H1 (cell line): ENCODE data around the gene SHOC1. TPM values are rescaled to one million over a fixed set of nuclear protein-coding genes. Genes with fewer than 3 reads are reported as not detected.

ENCODE experiments used
- CTCF ChIA-PET: fragments of 300-600 bp; sonication (Branson Sonifier 250); formaldehyde crosslinking; loops from one replicate; lab custom pipeline; 2021; ENCODE audit not compliant: partially characterized antibody; lab: Charles Lee
- POLR2A ChIA-PET: fragments of 300-600 bp; sonication (Branson Sonifier 250); formaldehyde crosslinking; loops from one replicate; lab custom pipeline; 2021; ENCODE audit warnings: inconsistent platforms; ENCODE audit not compliant: partially characterized antibody; lab: Charles Lee
- DNase-seq, 2 experiments: peaks; one replicate each; pipeline versions ENCODE4 v3.0.0 to v3.0.0-alpha.2; 2010 to 2022; ENCODE audit warnings: low spot score in 2 of 2, low read depth in 1 of 2, mixed read lengths in 1 of 2
- FAIRE-seq: peaks from 2 replicates; lab custom pipeline; 2011; peaks lifted over from hg19 to GRCh38; lab: Jason Lieb, UNC
- H2AFZ ChIP-seq: 2 replicates; pipeline ENCODE4 v1.8.1; 2012; ENCODE audit warnings: low read length, inconsistent platforms
- H2AK5ac ChIP-seq: 2 replicates; pipeline ENCODE4 v1.6.1; 2013; ENCODE audit warnings: low read depth, low read length
- H2BK120ac ChIP-seq: replicated peaks from 2 replicates; pipeline ENCODE3; 2013; ENCODE audit warnings: low read depth, low read length, inconsistent platforms
- H2BK12ac ChIP-seq: 2 replicates; pipeline ENCODE4 v1.6.1; 2013; ENCODE audit warnings: low read depth, low read length
- H2BK15ac ChIP-seq: 2 replicates; pipeline ENCODE4 v1.6.1; 2013; ENCODE audit warnings: low read length
- H2BK20ac ChIP-seq: 2 replicates; pipeline ENCODE4 v1.6.1; 2013; ENCODE audit warnings: low read length
- H2BK5ac ChIP-seq: 2 replicates; pipeline ENCODE4 v1.6.1; 2013; ENCODE audit warnings: low read depth, low read length
- H3K14ac ChIP-seq: 2 replicates; pipeline ENCODE4 v1.6.1; 2013; ENCODE audit warnings: inconsistent platforms; ENCODE audit not compliant: insufficient read length
- H3K18ac ChIP-seq: 2 replicates; pipeline ENCODE4 v1.6.1; 2013; ENCODE audit warnings: low read length; ENCODE audit errors: extremely low read depth
- H3K23ac ChIP-seq: 2 replicates; pipeline ENCODE4 v1.6.1; 2013; ENCODE audit warnings: inconsistent platforms; ENCODE audit not compliant: insufficient read length
- H3K23me2 ChIP-seq: 2 replicates; pipeline ENCODE4 v1.6.1; 2013; ENCODE audit warnings: low read depth, low read length
- H3K27ac ChIP-seq: 2 replicates; pipeline ENCODE4 v1.6.1; 2011; ENCODE audit warnings: low read depth, low read length, inconsistent platforms
- H3K27me3 ChIP-seq, 4 experiments: replicated peaks in 1 of 4; 1 replicate in 1 of 4; 2 replicates in 3 of 4; pipeline versions ENCODE4 v1.6.1 to v1.8.1; 2011 to 2013; ENCODE audit warnings: low read length in 3 of 4, mild to moderate bottlenecking in 3 of 4, inconsistent platforms in 2 of 4, mixed read lengths in 2 of 4, moderate library complexity in 1 of 4; ENCODE audit not compliant: control insufficient read depth in 3 of 4, insufficient read depth in 3 of 4; ENCODE audit errors: extremely low read depth in 1 of 4
- H3K36me3 ChIP-seq, 4 experiments: 2 replicates each; pipeline versions ENCODE4 v1.6.1 to v1.8.1; 2011 to 2013; ENCODE audit warnings: mild to moderate bottlenecking in 4 of 4, low read length in 3 of 4, moderate library complexity in 2 of 4, control low read depth in 1 of 4, inconsistent platforms in 1 of 4; ENCODE audit not compliant: insufficient read depth in 4 of 4, control insufficient read depth in 2 of 4
- H3K4ac ChIP-seq: replicated peaks from 2 replicates; pipeline ENCODE3; 2013; ENCODE audit warnings: low read length, low read depth, mixed read lengths, inconsistent platforms; ENCODE audit not compliant: insufficient read length
- H3K4me1 ChIP-seq, 4 experiments: replicated peaks in 1 of 4; 1 replicate in 1 of 4; 2 replicates in 3 of 4; pipeline versions ENCODE4 v1.6.1 to v1.8.1; 2011 to 2013; ENCODE audit warnings: low read length in 3 of 4, inconsistent platforms in 2 of 4, mixed read lengths in 1 of 4; ENCODE audit not compliant: insufficient read depth in 4 of 4, control insufficient read depth in 3 of 4
- H3K4me2 ChIP-seq, 2 experiments: 2 replicates each; pipeline versions ENCODE4 v1.6.1 to v1.8.1; 2011 to 2013; ENCODE audit warnings: low read depth in 2 of 2, low read length in 2 of 2, control low read depth in 1 of 2, inconsistent platforms in 1 of 2, mild to moderate bottlenecking in 1 of 2; ENCODE audit not compliant: insufficient read depth in 1 of 2
- H3K4me3 ChIP-seq, 4 experiments: fragments of 200-600, 300-600 bp in 1 of 4; sonication (generic), shearing (Covaris generic), sonication (Bioruptor Twin) in 1 of 4; 2 replicates each; pipeline versions ENCODE4 v1.5.1 to v1.8.1; 2011 to 2016; ENCODE audit warnings: low read length in 4 of 4, low read depth in 3 of 4, control low read depth in 2 of 4, inconsistent platforms in 2 of 4, mild to moderate bottlenecking in 2 of 4, mixed read lengths in 1 of 4, moderate library complexity in 1 of 4; ENCODE audit not compliant: insufficient read depth in 2 of 4; ENCODE audit errors: extremely low read depth in 1 of 4
- H3K56ac ChIP-seq: replicated peaks from 2 replicates; pipeline ENCODE3; 2013; ENCODE audit warnings: low read depth, mild to moderate bottlenecking, mixed read lengths, low read length, inconsistent platforms; ENCODE audit not compliant: insufficient read length
- H3K79me1 ChIP-seq: 2 replicates; pipeline ENCODE4 v1.6.1; 2013; ENCODE audit warnings: low read depth, low read length, control low read depth
- H3K79me2 ChIP-seq, 2 experiments: 2 replicates each; pipeline versions ENCODE4 v1.6.1 to v1.8.1; 2012 to 2013; ENCODE audit warnings: low read length in 2 of 2, mild to moderate bottlenecking in 2 of 2, inconsistent platforms in 1 of 2; ENCODE audit not compliant: insufficient read depth in 2 of 2, control insufficient read depth in 1 of 2
- H3K9ac ChIP-seq, 4 experiments: replicated peaks in 1 of 4; 1 replicate in 1 of 4; 2 replicates in 3 of 4; pipeline versions ENCODE4 v1.6.1 to v1.8.1; 2011 to 2013; ENCODE audit warnings: low read depth in 3 of 4, low read length in 3 of 4, control low read depth in 2 of 4, mild to moderate bottlenecking in 2 of 4, moderate library complexity in 2 of 4, inconsistent platforms in 1 of 4; ENCODE audit errors: extremely low read depth in 1 of 4
- H3K9me3 ChIP-seq, 2 experiments: 2 replicates each; pipeline versions ENCODE4 v1.6.1 to v1.8.1; 2012 to 2013; ENCODE audit warnings: mild to moderate bottlenecking in 2 of 2, moderate library complexity in 2 of 2, control low read depth in 1 of 2, inconsistent platforms in 1 of 2, low read depth in 1 of 2, low read length in 1 of 2, mixed read lengths in 1 of 2; ENCODE audit not compliant: insufficient read depth in 2 of 2
- H4K20me1 ChIP-seq, 2 experiments: replicated peaks in 1 of 2; 2 replicates each; pipeline versions ENCODE3 to v1.8.1; 2011 to 2013; ENCODE audit warnings: inconsistent platforms in 2 of 2, low read length in 2 of 2, mild to moderate bottlenecking in 1 of 2; ENCODE audit not compliant: insufficient read depth in 2 of 2, control insufficient read depth in 1 of 2
- H4K5ac ChIP-seq: 2 replicates; pipeline ENCODE4 v1.6.1; 2013; ENCODE audit warnings: low read length, low read depth, mixed read lengths, inconsistent platforms; ENCODE audit not compliant: insufficient read length
- H4K8ac ChIP-seq: 2 replicates; pipeline ENCODE4 v1.8.0; 2013; ENCODE audit warnings: mild to moderate bottlenecking, moderate library complexity, low read length, inconsistent platforms; ENCODE audit not compliant: insufficient read depth; ENCODE audit errors: extremely low read depth
- H4K91ac ChIP-seq: replicated peaks from 2 replicates; pipeline ENCODE3; 2013; ENCODE audit warnings: low read length, mixed read lengths, inconsistent platforms; ENCODE audit not compliant: insufficient read length
- MAFK ChIP-seq: IDR thresholded peaks from 2 replicates; pipeline ENCODE4 v1.6.1; 2012; ENCODE audit warnings: low read depth, mild to moderate bottlenecking, improper control_type of control experiment, low read length
- NANOG ChIP-seq: IDR thresholded peaks from 2 replicates; pipeline ENCODE4 v1.6.1; 2011; ENCODE audit warnings: low read length, low read depth, mild to moderate bottlenecking, inconsistent platforms; ENCODE audit not compliant: insufficient read depth, poor library complexity, severe bottlenecking
- POLR2A ChIP-seq, 2 experiments: IDR thresholded peaks; 1 replicate in 1 of 2; 2 replicates in 1 of 2; pipeline ENCODE4 v1.6.1; 2011; ENCODE audit warnings: low read depth in 2 of 2, low read length in 2 of 2, mild to moderate bottlenecking in 2 of 2; ENCODE audit errors: control extremely low read depth in 1 of 2
- WGBS, 2 experiments: shearing (Covaris generic) in 1 of 2; methylation state at CpG; one replicate each; pipeline versions ENCODE4 v1.1.6 to v1.1.7; 2013 to 2015; ENCODE audit warnings: low lambda C conversion rate in 2 of 2, mixed read lengths in 2 of 2, inconsistent platforms in 1 of 2, low coverage in 1 of 2, missing lambda C conversion rate in 1 of 2; ENCODE audit not compliant: insufficient replicate concordance in 2 of 2, insufficient coverage in 1 of 2, insufficient read length in 1 of 2; ENCODE audit errors: extremely low coverage in 1 of 2, missing lambda C conversion rate in 1 of 2; 5-methylcytosine and 5-hydroxymethylcytosine counted together
- polyA plus RNA-seq, 7 experiments: library from polyadenylated mRNA; depleted of rRNA in 3 of 7; stranded (reverse) in 5 of 7; unstranded in 2 of 7; fragments of >200 nt in 5 of 7; fragments of 200-250 nt in 2 of 7; gene quantifications; 1 replicate in 5 of 7; 2 replicates in 1 of 7; 4 replicates in 1 of 7; pipeline versions ENCODE4 v1.2.1 to v1.2.3, GENCODE V29; 2011 to 2013; ENCODE audit warnings: missing spikeins in 2 of 7, mixed read lengths in 2 of 7
- total RNA-seq: library from RNA; stranded (reverse); fragmentation: NEBNext Ultra II Directional; extraction: Animal tissue kit (Norgen Biotek cat#: 25700); gene quantifications from 2 replicates; pipeline ENCODE4 v1.2.1, GENCODE V29; 2021

Gene SHOC1
- total and polyA plus RNA-seq, 2 of the 8 experiments (the other 6 are each of a cell fraction or from before 2014, with no cell fraction given) = not detected

- no peaks in the 10 kb centered on the region for H3K27me3 ChIP-seq
- no peak overlapping the region for H2AFZ ChIP-seq
- ChIA-PET CTCF (interaction anchor here (0.5 to 0.7 kb wide), 2 partner anchors 69 to 165 kb away, joined by 3 to 4 read pairs; no protein-coding TSS in a partner anchor), POLR2A (interaction anchor here (0.7 to 1.4 kb wide), 2 partner anchors 8 to 68 kb away, joined by 3 read pairs; no protein-coding TSS in a partner anchor)
- no peak overlapping the region for H2BK5ac ChIP-seq
- H2BK12ac ChIP-seq = no peak overlapping the region
- H3K4me1 ChIP-seq = no peaks in the 10 kb centered on the region
- H2BK120ac ChIP-seq = no peak overlapping the region
- H3K79me1 ChIP-seq = no peaks in the 10 kb centered on the region
- H3K9ac ChIP-seq = no peak overlapping the region
- no peaks in the 10 kb centered on the region for H4K20me1 ChIP-seq
- H3K27ac ChIP-seq = no peak overlapping the region
- FAIRE-seq (no peak), DNase-seq (no peak)
- no peak overlapping the region for H3K18ac ChIP-seq
- H3K79me2 ChIP-seq = no peaks in the 10 kb centered on the region
- H3K4me3 ChIP-seq = no peak overlapping the region
- H3K36me3 ChIP-seq = no peaks in the 10 kb centered on the region
- H3K14ac ChIP-seq = no peak overlapping the region
- H4K5ac ChIP-seq = no peak overlapping the region
- H3K4me2 ChIP-seq = no peak overlapping the region
- no peak overlapping the region for H3K23ac ChIP-seq
- no peak overlapping the region for H2BK20ac ChIP-seq
- H3K9me3 ChIP-seq = no peaks in the 10 kb centered on the region
- no peak overlapping the region for H4K8ac ChIP-seq
- no peak overlapping the region for H4K91ac ChIP-seq
- H3K56ac ChIP-seq = no peak overlapping the region
- no peaks in the 10 kb centered on the region; the same call in 1 of the 2 replicates for H3K23me2 ChIP-seq
- no peak overlapping the region for H3K4ac ChIP-seq
- no peak overlapping the region for H2BK15ac ChIP-seq
- no peak overlapping the region for H2AK5ac ChIP-seq
- WGBS, 2 experiments = 93% methylated on average over 1 of the region's 1 CpG; no CpG with 5 or more reads in 1 of the 2 experiments
- TF ChIP-seq MAFK = no peak
- TF ChIP-seq NANOG = no peak
- no peak for TF ChIP-seq POLR2A (IDR thresholded peaks at IDR 0.05; ENCODE audit: control extremely low read depth in 1 of 2, low read depth in 2 of 2, low read length in 2 of 2)
These were observed 45.7 kb upstream of the SHOC1 start for GRCh38 chr9:111840442-111840841.
